Measurements from ENCODE around the gene ZBTB38. TPM values are rescaled to one million over a fixed set of nuclear protein-coding genes. Genes with fewer than 3 reads are reported as not detected.

The ZBTB38 gene
- total RNA-seq, 6 experiments from 2014 or later = 29.4 to 75.2 (median 36.6) TPM

- ATAC-seq = no peak
- peaks cover 0 to 6% (median 0%) of the 10 kb centered on the region in 4 donors for H3K36me3 ChIP-seq
Measured at GRCh38 chr3:141413801-141414689, 45.7 kb downstream of the ZBTB38 start.

GRCh38 chr3:141414800-141415462 is 46.6 kb downstream of the ZBTB38 start:
- TF ChIP-seq CTCF (IDR thresholded peaks at IDR 0.05) (no peak), POLR2A (IDR thresholded peaks at IDR 0.05) (no peak)
- DNase-seq (no peak), ATAC-seq (no peak)
- no peak overlapping the region for H3K4me3 ChIP-seq
- no peaks in the 10 kb centered on the region for H3K27me3 ChIP-seq
- peaks cover 0 to 30% (median 18%) of the 10 kb centered on the region in 4 donors for H3K4me1 ChIP-seq
- no peaks in the 10 kb centered on the region for H3K9me3 ChIP-seq
- intact Hi-C loops (cut with DNase I) = no loop called here
- no peak overlapping the region for H3K27ac ChIP-seq
- H3K36me3 ChIP-seq = peaks cover 0 to 6% (median 0%) of the 10 kb centered on the region in 4 donors
- 76% methylated on average over 5 of the region's 5 CpGs for WGBS (ENCODE audit: insufficient coverage, low coverage, low lambda C conversion rate, missing lambda C conversion rate)

More at GRCh38 chr3:141413801-141414689, 45.7 kb downstream of the ZBTB38 start:
- intact Hi-C loops (cut with DNase I) = no loop called here
- Histone ChIP-seq H3K27ac (peak overlapping the region; percentile 95 to 96 (median 96)), H3K27me3 (no peaks in the 10 kb centered on the region), H3K4me1 (peaks cover 0 to 39% (median 23%) of the 10 kb centered on the region in 4 donors), H3K4me3 (no peak overlapping the region), H3K9me3 (no peaks in the 10 kb centered on the region)
- no peak for TF ChIP-seq CTCF (IDR thresholded peaks at IDR 0.05)
- TF ChIP-seq POLR2A (IDR thresholded peaks at IDR 0.05) = no peak
- DNase-seq = no peak
- 71% methylated on average over 6 of the region's 11 CpGs for WGBS (ENCODE audit: insufficient coverage, low coverage, low lambda C conversion rate, missing lambda C conversion rate)

GRCh38 chr3:141415953-141416352 is 47.6 kb downstream of the ZBTB38 start:
- intact Hi-C loops (cut with DNase I) = no loop called here
- Histone ChIP-seq H3K27ac (peak overlapping the region in 2 of 3 donors; percentile 10 to 14), H3K4me3 (no peak overlapping the region), H3K9me3 (no peaks in the 10 kb centered on the region), H3K4me1 (peaks cover 0 to 20% (median 13%) of the 10 kb centered on the region in 4 donors), H3K27me3 (no peaks in the 10 kb centered on the region), H3K36me3 (peaks cover 0 to 6% (median 0%) of the 10 kb centered on the region in 4 donors)
- WGBS (ENCODE audit: insufficient coverage, low coverage, low lambda C conversion rate, missing lambda C conversion rate) = 69% methylated on average over 3 of the region's 3 CpGs
- DNase-seq = no peak
- no peak for TF ChIP-seq CTCF (IDR thresholded peaks at IDR 0.05)
- no peak for TF ChIP-seq POLR2A (IDR thresholded peaks at IDR 0.05)
- no peak for ATAC-seq

Other genes starting within 250 kb of the ZBTB38 start
- 1 to 10 TPM; 2.0 to 4.7 (median 3.0) TPM for gene PXYLP1, start 136.7 kb upstream of the ZBTB38 start, total RNA-seq
- 1 to 10 TPM; 3.5 to 7.9 (median 5.5) TPM for gene RASA2, start 118.5 kb downstream of the ZBTB38 start, total RNA-seq